Activated T-helper 2 cell treated with anti-CD3 and anti-CD28 coated beads, Interferon-gamma antibody, Interleukin-2, Interleukin-4, amounts not matched to agents 10 μg/mL and 5 μg/mL and 100 μg/mL, durations not matched to agents 14 hours and 24 hours and 36 hours (primary cell): Measurements from ENCODE around the gene KLHDC4. TPM values are rescaled to one million over a fixed set of nuclear protein-coding genes. Genes with fewer than 3 reads are reported as not detected.

Experiments
- DNase-seq: peaks from one replicate; pipeline ENCODE4 v3.0.0; 2021; ENCODE audit warnings: low spot score
- H3K27ac Mint-ChIP-seq: one replicate; pipeline ENCODE4 v1.8.0; 2021; ENCODE audit warnings: mixed read lengths
- H3K27me3 Mint-ChIP-seq: one replicate; pipeline ENCODE4 v1.8.0; 2021; ENCODE audit warnings: low read depth, mixed read lengths
- H3K36me3 Mint-ChIP-seq: one replicate; pipeline ENCODE4 v1.8.0; 2021; ENCODE audit warnings: low read depth, mixed read lengths
- H3K4me1 Mint-ChIP-seq: one replicate; pipeline ENCODE4 v1.8.0; 2021; ENCODE audit warnings: low read depth, mixed read lengths
- H3K4me3 Mint-ChIP-seq: one replicate; pipeline ENCODE4 v1.8.0; 2021; ENCODE audit warnings: low read depth, mild to moderate bottlenecking, moderate library complexity, mixed read lengths
- H3K9me3 Mint-ChIP-seq: one replicate; pipeline ENCODE4 v1.8.0; 2021; ENCODE audit warnings: mixed read lengths
- intact Hi-C: fragments of 100-400 bp; cut with micrococcal nuclease; formaldehyde crosslinking; loops from one replicate; pipeline ENCODE4 v1.15.1; 2023
- total RNA-seq: library from RNA; stranded (reverse); gene quantifications from 2 replicates; pipeline ENCODE4 v1.2.3, GENCODE V29; 2022

KLHDC4 gene
- total RNA-seq, 1 donor from 2014 or later, result 73.1 TPM

GRCh38 chr16:87694441-87695125 is 71.2 kb downstream of the KLHDC4 start:
- Mint-ChIP-seq H3K36me3 (peaks cover 4% of the 10 kb centered on the region), H3K9me3 (no peaks in the 10 kb centered on the region), H3K27ac (no peak overlapping the region), H3K4me3 (no peak overlapping the region), H3K27me3 (no peaks in the 10 kb centered on the region), H3K4me1 (peaks cover 6% of the 10 kb centered on the region)
- intact Hi-C loops, result no loop called here
- DNase-seq, result no peak

- H3K27me3 Mint-ChIP-seq, result no peaks in the 10 kb centered on the region
- no peaks in the 10 kb centered on the region for H3K9me3 Mint-ChIP-seq
- H3K27ac Mint-ChIP-seq, result no peak overlapping the region
- H3K4me1 Mint-ChIP-seq, result peaks cover 6% of the 10 kb centered on the region
- intact Hi-C loops, result no loop called here
- DNase-seq, result no peak
- H3K4me3 Mint-ChIP-seq, result no peak overlapping the region
- H3K36me3 Mint-ChIP-seq, result peaks cover 3% of the 10 kb centered on the region
Measured at GRCh38 chr16:87693827-87694226, 72.0 kb downstream of the KLHDC4 start.

GRCh38 chr16:87692756-87693155 is 73.0 kb downstream of the KLHDC4 start:
- intact Hi-C loops, result no loop called here
- no peak for DNase-seq
- no peaks in the 10 kb centered on the region for H3K36me3 Mint-ChIP-seq
- H3K4me3 Mint-ChIP-seq, result no peak overlapping the region
- H3K9me3 Mint-ChIP-seq, result no peaks in the 10 kb centered on the region
- H3K27me3 Mint-ChIP-seq, result no peaks in the 10 kb centered on the region
- H3K4me1 Mint-ChIP-seq, result no peaks in the 10 kb centered on the region
- H3K27ac Mint-ChIP-seq, result no peak overlapping the region

- H3K27me3 Mint-ChIP-seq, result no peaks in the 10 kb centered on the region
- intact Hi-C loops, result no loop called here
- H3K4me3 Mint-ChIP-seq, result no peak overlapping the region
- DNase-seq, result no peak
- no peaks in the 10 kb centered on the region for H3K9me3 Mint-ChIP-seq
- H3K27ac Mint-ChIP-seq, result no peak overlapping the region
- H3K36me3 Mint-ChIP-seq, result no peaks in the 10 kb centered on the region
- H3K4me1 Mint-ChIP-seq, result no peaks in the 10 kb centered on the region
Measured at GRCh38 chr16:87692176-87692575, 73.6 kb downstream of the KLHDC4 start.

- DNase-seq, result no peak
- H3K9me3 Mint-ChIP-seq, result no peaks in the 10 kb centered on the region
Measured at GRCh38 chr16:87691686-87692079, 74.1 kb downstream of the KLHDC4 start.

GRCh38 chr16:87690911-87691685 is 74.7 kb downstream of the KLHDC4 start:
- no peak for DNase-seq
- Mint-ChIP-seq H3K9me3 (no peaks in the 10 kb centered on the region), H3K4me3 (no peak overlapping the region), H3K27me3 (no peaks in the 10 kb centered on the region), H3K36me3 (no peaks in the 10 kb centered on the region), H3K27ac (no peak overlapping the region), H3K4me1 (no peaks in the 10 kb centered on the region)
- intact Hi-C loops, result no loop called here

More at GRCh38 chr16:87691686-87692079, 74.1 kb downstream of the KLHDC4 start:
- H3K36me3 Mint-ChIP-seq, result no peaks in the 10 kb centered on the region
- H3K27ac Mint-ChIP-seq, result no peak overlapping the region
- H3K27me3 Mint-ChIP-seq, result no peaks in the 10 kb centered on the region
- intact Hi-C loops, result no loop called here
- no peaks in the 10 kb centered on the region for H3K4me1 Mint-ChIP-seq
- no peak overlapping the region for H3K4me3 Mint-ChIP-seq

GRCh38 chr16:87689956-87690465 is 75.8 kb downstream of the KLHDC4 start:
- intact Hi-C loops, result no loop called here
- Mint-ChIP-seq H3K36me3 (no peaks in the 10 kb centered on the region), H3K9me3 (no peaks in the 10 kb centered on the region)

GRCh38 chr16:87688876-87689815 is 76.6 kb downstream of the KLHDC4 start:
- Mint-ChIP-seq H3K27ac (no peak overlapping the region), H3K4me3 (no peak overlapping the region), H3K27me3 (no peaks in the 10 kb centered on the region), H3K36me3 (no peaks in the 10 kb centered on the region), H3K4me1 (no peaks in the 10 kb centered on the region), H3K9me3 (no peaks in the 10 kb centered on the region)
- no peak for DNase-seq
- intact Hi-C loops, result no loop called here

More at GRCh38 chr16:87689956-87690465, 75.8 kb downstream of the KLHDC4 start:
- H3K4me3 Mint-ChIP-seq, result no peak overlapping the region
- DNase-seq, result no peak
- H3K27me3 Mint-ChIP-seq, result no peaks in the 10 kb centered on the region
- H3K27ac Mint-ChIP-seq, result no peak overlapping the region
- H3K4me1 Mint-ChIP-seq, result no peaks in the 10 kb centered on the region

- H3K27ac Mint-ChIP-seq, result no peak overlapping the region
- intact Hi-C loops, result no loop called here
- no peaks in the 10 kb centered on the region for H3K36me3 Mint-ChIP-seq
- no peaks in the 10 kb centered on the region for H3K27me3 Mint-ChIP-seq
- DNase-seq, result no peak
- H3K4me1 Mint-ChIP-seq, result no peaks in the 10 kb centered on the region
- H3K9me3 Mint-ChIP-seq, result no peaks in the 10 kb centered on the region
- no peak overlapping the region for H3K4me3 Mint-ChIP-seq
Measured at GRCh38 chr16:87687998-87688529, 77.7 kb downstream of the KLHDC4 start.

- Mint-ChIP-seq H3K36me3 (no peaks in the 10 kb centered on the region), H3K27ac (no peak overlapping the region), H3K9me3 (no peaks in the 10 kb centered on the region), H3K4me1 (peaks cover 2% of the 10 kb centered on the region), H3K27me3 (no peaks in the 10 kb centered on the region), H3K4me3 (no peak overlapping the region)
- intact Hi-C loops, result no loop called here
- DNase-seq, result no peak
Measured at GRCh38 chr16:87687126-87687910, 78.5 kb downstream of the KLHDC4 start.

GRCh38 chr16:87686697-87687096 is 79.1 kb downstream of the KLHDC4 start:
- intact Hi-C loops, result no loop called here
- Mint-ChIP-seq H3K27ac (no peak overlapping the region), H3K27me3 (no peaks in the 10 kb centered on the region), H3K4me1 (peaks cover 5% of the 10 kb centered on the region), H3K36me3 (no peaks in the 10 kb centered on the region), H3K9me3 (no peaks in the 10 kb centered on the region), H3K4me3 (no peak overlapping the region)
- no peak for DNase-seq

- H3K4me3 Mint-ChIP-seq, result no peak overlapping the region
- H3K36me3 Mint-ChIP-seq, result no peaks in the 10 kb centered on the region
Measured at GRCh38 chr16:87685766-87686165, 80.0 kb downstream of the KLHDC4 start.

More at GRCh38 chr16:87685766-87686165, 80.0 kb downstream of the KLHDC4 start:
- H3K4me1 Mint-ChIP-seq, result peaks cover 5% of the 10 kb centered on the region
- intact Hi-C loops, result no loop called here
- no peaks in the 10 kb centered on the region for H3K27me3 Mint-ChIP-seq
- H3K9me3 Mint-ChIP-seq, result no peaks in the 10 kb centered on the region
- DNase-seq, result no peak
- no peak overlapping the region for H3K27ac Mint-ChIP-seq
